Esophagus squamous epithelium (tissue), 5 donors: Measurements from ENCODE around the gene HIPK1. TPM values are rescaled to one million over a fixed set of nuclear protein-coding genes. Genes with fewer than 3 reads are reported as not detected.

Experiments
- DNase-seq: peaks from one replicate; lab custom pipeline; 2025; lab: John Stamatoyannopoulos, UW
- H3K27ac ChIP-seq, 4 donors: fragments of 200-600 bp; sonication (generic); one replicate each; pipeline ENCODE4 v1.5.1; 2016 to 2019; ENCODE audit warnings: mild to moderate bottlenecking in 1 of 4
- H3K27me3 ChIP-seq, 4 donors: fragments of 200-600 bp; sonication (generic); 1 replicate in 3 of 4; 2 replicates in 1 of 4; pipeline versions ENCODE4 v1.5.1 to v1.6.0; 2017 to 2021; ENCODE audit warnings: antibody characterized with exemption in 1 of 4
- H3K36me3 ChIP-seq, 3 donors: fragments of 200-600 bp; sonication (generic); one replicate each; pipeline ENCODE4 v1.5.1; 2016 to 2019
- H3K4me1 ChIP-seq, 3 donors: fragments of 200-600 bp; sonication (generic); one replicate each; pipeline ENCODE4 v1.5.1; 2017 to 2019
- H3K4me3 ChIP-seq, 4 donors: fragments of 200-600 bp; sonication (generic); 1 replicate in 3 of 4; 2 replicates in 1 of 4; pipeline ENCODE4 v1.5.1; 2016 to 2019; ENCODE audit warnings: mild to moderate bottlenecking in 2 of 4, moderate library complexity in 1 of 4
- H3K9me3 ChIP-seq, 3 donors: fragments of 200-600 bp; sonication (generic); one replicate each; pipeline ENCODE4 v1.5.1; 2016 to 2019
- CTCF ChIP-seq, 6 experiments: fragments of 450-650 bp in 4 of 6; fragments of 200-600 bp in 2 of 6; sonication (generic) in 2 of 6; IDR thresholded peaks; one replicate each; pipeline ENCODE4 v1.5.1; 2016 to 2019; ENCODE audit warnings: antibody characterized with exemption in 6 of 6, mild to moderate bottlenecking in 4 of 6, moderate library complexity in 4 of 6
- POLR2A ChIP-seq, 4 donors: fragments of 450-650 bp; IDR thresholded peaks; one replicate each; pipeline ENCODE4 v1.6.1; 2017; ENCODE audit warnings: antibody characterized with exemption in 4 of 4, mild to moderate bottlenecking in 4 of 4, moderate library complexity in 3 of 4
- WGBS, 2 donors: methylation state at CpG; one replicate each; pipeline ENCODE4 v1.1.5; 2018; 5-methylcytosine and 5-hydroxymethylcytosine counted together
- intact Hi-C: fragments of 100-400 bp; cut with DNase I; formaldehyde crosslinking; loops from one replicate; pipeline ENCODE4 v1.15.0; 2022
- total RNA-seq, 4 donors: library from RNA; depleted of rRNA; stranded (reverse); fragments of >200 nt; gene quantifications; one replicate each; pipeline ENCODE4 v1.1.0, GENCODE V29; 2016
- donor health status: DM: yes; HTN: yes; CAD: no.

The HIPK1 gene
- total RNA-seq, 4 donors from 2014 or later, result 34.1 to 46.5 (median 43.6) TPM

GRCh38 chr1:113904293-113904673 lies 24.8 kb upstream of the HIPK1 start:
- peak overlapping the region; percentile 63 to 89 (median 79) for H3K4me3 ChIP-seq
- H3K4me1 ChIP-seq, result peaks cover 7 to 47% (median 20%) of the 10 kb centered on the region in 3 donors
- no peaks in the 10 kb centered on the region for H3K9me3 ChIP-seq
- H3K36me3 ChIP-seq, result peaks cover 0 to 47% (median 15%) of the 10 kb centered on the region in 3 donors
- TF ChIP-seq POLR2A (IDR thresholded peaks at IDR 0.05) (no peak), CTCF (IDR thresholded peaks at IDR 0.05) (no peak)
- intact Hi-C loops, result no loop called here
- WGBS, 2 donors, result 1% methylated on average over 9 to 11 of the region's 11 CpGs
- no peak for DNase-seq
- H3K27me3 ChIP-seq, result no peaks in the 10 kb centered on the region
- peak overlapping the region; percentile 88 to 98 (median 96) for H3K27ac ChIP-seq

- DNase-seq, result peak; percentile 95
- 0 to 1% methylated on average over 20 to 41 of the region's 67 CpGs for WGBS, 2 donors
- peaks cover 7 to 47% (median 20%) of the 10 kb centered on the region in 3 donors for H3K4me1 ChIP-seq
- H3K4me3 ChIP-seq, result peak within 1 kb of the TSS; percentile 63 to 89 (median 79)
- peaks cover 0 to 45% (median 18%) of the 10 kb centered on the region in 3 donors for H3K36me3 ChIP-seq
- peak within 1 kb of the TSS; percentile 88 to 98 (median 96) for H3K27ac ChIP-seq
- H3K9me3 ChIP-seq, result no peaks in the 10 kb centered on the region
- intact Hi-C loops, result loop anchor here (5.0 kb wide), 1 partner anchor 68 kb away; no protein-coding TSS in a partner anchor
- TF ChIP-seq CTCF (IDR thresholded peaks at IDR 0.05) (peak; percentile 57 to 95 (median 89)), POLR2A (IDR thresholded peaks at IDR 0.05) (peak in 3 of 4 donors; percentile 55 to 76 (median 74))
- no peaks in the 10 kb centered on the region for H3K27me3 ChIP-seq
These were observed 24.3 kb upstream of the HIPK1 start, which contains the start of the genes AP4B1 and DCLRE1B for GRCh38 chr1:113904674-113905434. AP4B1 (minus strand) TSS chr1:113904799; CDS start chr1:113904717, 82 bp downstream. DCLRE1B (plus strand) TSS chr1:113905326; CDS start chr1:113905587, 261 bp downstream.

GRCh38 chr1:113905435-113905861 lies 23.7 kb upstream of the HIPK1 start:
- peaks cover 7 to 47% (median 20%) of the 10 kb centered on the region in 3 donors for H3K4me1 ChIP-seq
- H3K4me3 ChIP-seq, result peak overlapping the region; percentile 63 to 89 (median 79)
- H3K36me3 ChIP-seq, result peaks cover 0 to 45% (median 12%) of the 10 kb centered on the region in 3 donors
- TF ChIP-seq POLR2A (IDR thresholded peaks at IDR 0.05) (no peak), CTCF (IDR thresholded peaks at IDR 0.05) (no peak)
- no peaks in the 10 kb centered on the region for H3K27me3 ChIP-seq
- 0 to 1% methylated on average over 2 to 17 of the region's 17 CpGs for WGBS, 2 donors
- peak overlapping the region; percentile 88 to 98 (median 96) for H3K27ac ChIP-seq
- no peak for DNase-seq
- no peaks in the 10 kb centered on the region for H3K9me3 ChIP-seq
- intact Hi-C loops, result loop anchor here (5.0 kb wide), 1 partner anchor 68 kb away; no protein-coding TSS in a partner anchor

GRCh38 chr1:113912594-113913311 lies 16.4 kb upstream of the HIPK1 start:
- TF ChIP-seq POLR2A (IDR thresholded peaks at IDR 0.05), result no peak
- TF ChIP-seq CTCF (IDR thresholded peaks at IDR 0.05), result no peak
- DNase-seq, result no peak
- intact Hi-C loops, result no loop called here
- no peaks in the 10 kb centered on the region for H3K9me3 ChIP-seq
- H3K36me3 ChIP-seq, result peaks cover 0 to 46% (median 14%) of the 10 kb centered on the region in 3 donors
- 45 to 60% methylated on average over 5 to 6 of the region's 6 CpGs for WGBS, 2 donors
- peak overlapping the region in 1 of 4 donors; percentile 12 for H3K4me3 ChIP-seq
- H3K27me3 ChIP-seq, result no peaks in the 10 kb centered on the region
- peaks cover 0 to 9% (median 0%) of the 10 kb centered on the region in 3 donors for H3K4me1 ChIP-seq
- H3K27ac ChIP-seq, result peak overlapping the region; percentile 14 to 84 (median 60)
